SU-DHL-6 (cell line): ENCODE data around the gene SLC25A43.
"Not testable (repeated sequence)": the region's sequence is repeated elsewhere in the genome, so short reads cannot be mapped to it uniquely, and the experiment has no call there.

Experiments
- H2AFZ ChIP-seq: fragments of 200-600 bp; sonication (generic); 2 replicates; pipeline ENCODE4 v1.6.1; 2014; ENCODE audit warnings: low read depth, mild to moderate bottlenecking, moderate library complexity, mixed read lengths, antibody characterized with exemption, low read length; ENCODE audit not compliant: severe bottlenecking
- H3F3A ChIP-seq: fragments of 200-600 bp; shearing (Covaris generic); 2 replicates; pipeline ENCODE4 v1.6.0; 2016; ENCODE audit warnings: antibody characterized with exemption, mild to moderate bottlenecking; ENCODE audit not compliant: insufficient read depth
- H3K27ac ChIP-seq: fragments of 200-600 bp; sonication (generic); 2 replicates; pipeline ENCODE4 v1.5.1; 2016; ENCODE audit warnings: low read depth, mild to moderate bottlenecking, low read length, moderate library complexity, mixed read lengths
- H3K27me3 ChIP-seq: fragments of 200-600 bp; sonication (generic), shearing (Covaris generic); 2 replicates; pipeline ENCODE4 v1.6.0; 2014; ENCODE audit warnings: mild to moderate bottlenecking, low read length
- H3K36me3 ChIP-seq: fragments of 200-600 bp; sonication (generic); 2 replicates; pipeline ENCODE4 v1.6.1; 2014; ENCODE audit warnings: mild to moderate bottlenecking, low read length, mixed read lengths
- H3K4me2 ChIP-seq: fragments of 300-600, 200-600 bp; shearing (Covaris generic), sonication (generic); 2 replicates; pipeline ENCODE4 v1.6.0; 2014; ENCODE audit warnings: low read length, low read depth, mild to moderate bottlenecking; ENCODE audit not compliant: poor library complexity, severe bottlenecking
- H3K4me3 ChIP-seq: fragments of 200-600 bp; sonication (generic); 2 replicates; pipeline ENCODE4 v1.5.1; 2014; ENCODE audit warnings: antibody characterized with exemption, low read length, mild to moderate bottlenecking, mixed read lengths; ENCODE audit not compliant: insufficient read depth, poor library complexity, severe bottlenecking
- H3K79me2 ChIP-seq: fragments of 200-600 bp; sonication (generic); 2 replicates; pipeline ENCODE4 v1.6.1; 2014; ENCODE audit warnings: mild to moderate bottlenecking, low read length, moderate library complexity; ENCODE audit not compliant: insufficient read depth
- H3K9ac ChIP-seq: fragments of 200-600 bp; sonication (generic); 2 replicates; pipeline ENCODE4 v1.7.0; 2014; ENCODE audit warnings: mild to moderate bottlenecking, low read length
- H3K9me2 ChIP-seq: fragments of 200-600 bp; sonication (generic); replicated peaks from 2 replicates; pipeline ENCODE4 v1.6.1; 2014; ENCODE audit warnings: low read length; ENCODE audit not compliant: insufficient read depth
- H3K9me3 ChIP-seq: fragments of 200-600 bp; sonication (generic); 2 replicates; pipeline ENCODE4 v1.6.1; 2014; ENCODE audit warnings: low read length, mixed read lengths; ENCODE audit not compliant: insufficient read depth
- H4K20me1 ChIP-seq: fragments of 200-600 bp; sonication (generic); 2 replicates; pipeline ENCODE4 v1.6.1; 2014; ENCODE audit warnings: low read depth, mild to moderate bottlenecking, antibody characterized with exemption, low read length, moderate library complexity, mixed read lengths
- CTCF ChIP-seq: fragments of 200-600 bp; sonication (generic); IDR thresholded peaks from one replicate; pipeline ENCODE4 v1.5.1; 2017; ENCODE audit warnings: antibody characterized with exemption, mild to moderate bottlenecking, low read length, moderate library complexity; ENCODE audit not compliant: insufficient read depth, poor library complexity, severe bottlenecking
- EZH2phosphoT487 ChIP-seq: fragments of 200-600 bp; sonication (generic), shearing (Covaris generic); conservative IDR thresholded peaks from 2 replicates; pipeline ENCODE4 v1.6.1; 2018; ENCODE audit warnings: mild to moderate bottlenecking, antibody characterized with exemption, low read length, moderate library complexity, mixed read lengths

Gene SLC25A43

GRCh38 chrX:119398974-119399771, at the start of gene SLC25A43:
Gene SLC25A43, plus strand, starts transcription at chrX:119399336. Its CDS starts 68 bp downstream, at chrX:119399404.
- H3K9me2 ChIP-seq, result no peaks in the 10 kb centered on the region
- no peaks in the 10 kb centered on the region for H4K20me1 ChIP-seq
- H3K36me3 ChIP-seq, result no peaks in the 10 kb centered on the region
- TF ChIP-seq CTCF (no peak), EZH2phosphoT487 (no peak)
- peak within 1 kb of the TSS; percentile 68 for H3K4me2 ChIP-seq
- H3K9ac ChIP-seq, result peak within 1 kb of the TSS; percentile 66
- H3K27ac ChIP-seq, result no peak within 1 kb of the TSS
- no peaks in the 10 kb centered on the region for H3K9me3 ChIP-seq
- peak within 1 kb of the TSS; percentile 80 for H2AFZ ChIP-seq
- no peaks in the 10 kb centered on the region for H3K27me3 ChIP-seq
- H3K4me3 ChIP-seq, result peak within 1 kb of the TSS; percentile 63
- H3K79me2 ChIP-seq, result no peaks in the 10 kb centered on the region
- no peaks in the 10 kb centered on the region for H3F3A ChIP-seq

- Histone ChIP-seq H3K4me2 (no peak overlapping the region), H3K9me3 (no peaks in the 10 kb centered on the region), H3K27ac (no peak overlapping the region), H3K36me3 (no peaks in the 10 kb centered on the region), H3K79me2 (no peaks in the 10 kb centered on the region), H2AFZ (no peak overlapping the region), H3K4me3 (no peak overlapping the region), H3F3A (no peaks in the 10 kb centered on the region), H3K9ac (no peak overlapping the region), H3K27me3 (no peaks in the 10 kb centered on the region), H4K20me1 (no peaks in the 10 kb centered on the region), H3K9me2 (no peaks in the 10 kb centered on the region)
- TF ChIP-seq CTCF (no peak), EZH2phosphoT487 (no peak)
These were observed 39.3 kb upstream of the SLC25A43 start for GRCh38 chrX:119359618-119360382.

- H3K27me3 ChIP-seq, H3K36me3 ChIP-seq, H3K27ac ChIP-seq, H4K20me1 ChIP-seq, H3K9me3 ChIP-seq, H3K9me2 ChIP-seq, H3K9ac ChIP-seq, H3K4me2 ChIP-seq, H3K4me3 ChIP-seq, H3F3A ChIP-seq, H3K79me2 ChIP-seq, H2AFZ ChIP-seq: not testable (repeated sequence)
These were observed 37.7 kb upstream of the SLC25A43 start for GRCh38 chrX:119361451-119361850.

- not testable (repeated sequence) for H3K79me2 ChIP-seq, H3K27me3 ChIP-seq, H3F3A ChIP-seq, H2AFZ ChIP-seq, H3K4me2 ChIP-seq, H3K9ac ChIP-seq, H3K4me3 ChIP-seq, H3K9me2 ChIP-seq, H3K27ac ChIP-seq, H4K20me1 ChIP-seq, H3K9me3 ChIP-seq, H3K36me3 ChIP-seq
These were observed 37.1 kb upstream of the SLC25A43 start for GRCh38 chrX:119362074-119362473.
